ENCODE data around the gene TAF1B.
"Not testable (repeated sequence)": the region's sequence is repeated elsewhere in the genome, so short reads cannot be mapped to it uniquely, and the experiment has no call there.

The TAF1B gene

GRCh38 chr2:9905413-9905812 is 62.1 kb downstream of the TAF1B start:
- Histone ChIP-seq H3K4me3 (ENCODE audit: low read length in 2 of 2) (no peak overlapping the region), H3K36me3 (ENCODE audit: control insufficient read depth in 2 of 2, insufficient read depth in 2 of 2, low read length in 2 of 2) (no peaks in the 10 kb centered on the region), H3K27ac (ENCODE audit: low read depth in 2 of 2, low read length in 2 of 2) (no peak overlapping the region), H3K4me1 (ENCODE audit: control insufficient read depth in 2 of 2, insufficient read depth in 2 of 2, low read length in 2 of 2) (no peaks in the 10 kb centered on the region), H3K9me3 (ENCODE audit: control insufficient read depth in 2 of 2, low read length in 2 of 2) (no peaks in the 10 kb centered on the region), H3K9ac (ENCODE audit: low read depth in 1 of 2, low read length in 2 of 2) (no peak overlapping the region), H3K27me3 (ENCODE audit: control insufficient read depth in 2 of 2, insufficient read depth in 2 of 2, low read length in 2 of 2) (no peaks in the 10 kb centered on the region)

GRCh38 chr2:9907402-9907801 is 64.1 kb downstream of the TAF1B start:
- Histone ChIP-seq H3K9me3 (ENCODE audit: control insufficient read depth in 2 of 2, low read length in 2 of 2) (no peaks in the 10 kb centered on the region), H3K27me3 (ENCODE audit: control insufficient read depth in 2 of 2, insufficient read depth in 2 of 2, low read length in 2 of 2) (no peaks in the 10 kb centered on the region), H3K4me1 (ENCODE audit: control insufficient read depth in 2 of 2, insufficient read depth in 2 of 2, low read length in 2 of 2) (no peaks in the 10 kb centered on the region), H3K27ac (ENCODE audit: low read depth in 2 of 2, low read length in 2 of 2) (no peak overlapping the region), H3K4me3 (ENCODE audit: low read length in 2 of 2) (no peak overlapping the region), H3K36me3 (ENCODE audit: control insufficient read depth in 2 of 2, insufficient read depth in 2 of 2, low read length in 2 of 2) (peaks cover under 1 to 2% of the 10 kb centered on the region in 2 donors), H3K9ac (ENCODE audit: low read depth in 1 of 2, low read length in 2 of 2) (no peak overlapping the region)

- no peak overlapping the region for H3K4me3 ChIP-seq (ENCODE audit: low read length in 2 of 2)
- H3K9ac ChIP-seq (ENCODE audit: low read depth in 1 of 2, low read length in 2 of 2) = no peak overlapping the region
- no peaks in the 10 kb centered on the region for H3K27me3 ChIP-seq (ENCODE audit: control insufficient read depth in 2 of 2, insufficient read depth in 2 of 2, low read length in 2 of 2)
- H3K9me3 ChIP-seq (ENCODE audit: control insufficient read depth in 2 of 2, low read length in 2 of 2) = no peaks in the 10 kb centered on the region
- peaks cover 4 to 5% of the 10 kb centered on the region in 2 donors for H3K36me3 ChIP-seq (ENCODE audit: control insufficient read depth in 2 of 2, insufficient read depth in 2 of 2, low read length in 2 of 2)
- no peaks in the 10 kb centered on the region for H3K4me1 ChIP-seq (ENCODE audit: control insufficient read depth in 2 of 2, insufficient read depth in 2 of 2, low read length in 2 of 2)
- H3K27ac ChIP-seq (ENCODE audit: low read depth in 2 of 2, low read length in 2 of 2) = no peak overlapping the region
These were observed 65.4 kb downstream of the TAF1B start for GRCh38 chr2:9908639-9909038.

GRCh38 chr2:9909106-9909505 is 65.8 kb downstream of the TAF1B start:
- H3K27ac ChIP-seq (ENCODE audit: low read depth in 2 of 2, low read length in 2 of 2) = no peak overlapping the region
- no peaks in the 10 kb centered on the region for H3K9me3 ChIP-seq (ENCODE audit: control insufficient read depth in 2 of 2, low read length in 2 of 2)
- peaks cover 5 to 7% of the 10 kb centered on the region in 2 donors for H3K36me3 ChIP-seq (ENCODE audit: control insufficient read depth in 2 of 2, insufficient read depth in 2 of 2, low read length in 2 of 2)
- no peak overlapping the region for H3K4me3 ChIP-seq (ENCODE audit: low read length in 2 of 2)
- no peaks in the 10 kb centered on the region for H3K4me1 ChIP-seq (ENCODE audit: control insufficient read depth in 2 of 2, insufficient read depth in 2 of 2, low read length in 2 of 2)
- H3K9ac ChIP-seq (ENCODE audit: low read depth in 1 of 2, low read length in 2 of 2) = no peak overlapping the region
- no peaks in the 10 kb centered on the region for H3K27me3 ChIP-seq (ENCODE audit: control insufficient read depth in 2 of 2, insufficient read depth in 2 of 2, low read length in 2 of 2)

- no peak overlapping the region for H3K9ac ChIP-seq (ENCODE audit: low read depth in 1 of 2, low read length in 2 of 2)
- no peak overlapping the region for H3K4me3 ChIP-seq (ENCODE audit: low read length in 2 of 2)
- peaks cover 5 to 10% of the 10 kb centered on the region in 2 donors for H3K36me3 ChIP-seq (ENCODE audit: control insufficient read depth in 2 of 2, insufficient read depth in 2 of 2, low read length in 2 of 2)
- H3K27me3 ChIP-seq (ENCODE audit: control insufficient read depth in 2 of 2, insufficient read depth in 2 of 2, low read length in 2 of 2) = no peaks in the 10 kb centered on the region
- no peak overlapping the region for H3K27ac ChIP-seq (ENCODE audit: low read depth in 2 of 2, low read length in 2 of 2)
- H3K4me1 ChIP-seq (ENCODE audit: control insufficient read depth in 2 of 2, insufficient read depth in 2 of 2, low read length in 2 of 2) = no peaks in the 10 kb centered on the region
- no peaks in the 10 kb centered on the region for H3K9me3 ChIP-seq (ENCODE audit: control insufficient read depth in 2 of 2, low read length in 2 of 2)
These were observed 67.4 kb downstream of the TAF1B start for GRCh38 chr2:9910699-9911098.

- peaks cover 5 to 10% of the 10 kb centered on the region in 2 donors for H3K36me3 ChIP-seq (ENCODE audit: control insufficient read depth in 2 of 2, insufficient read depth in 2 of 2, low read length in 2 of 2)
- no peak overlapping the region for H3K9ac ChIP-seq (ENCODE audit: low read depth in 1 of 2, low read length in 2 of 2)
- no peak overlapping the region for H3K27ac ChIP-seq (ENCODE audit: low read depth in 2 of 2, low read length in 2 of 2)
- H3K4me3 ChIP-seq (ENCODE audit: low read length in 2 of 2) = no peak overlapping the region
- no peaks in the 10 kb centered on the region for H3K9me3 ChIP-seq (ENCODE audit: control insufficient read depth in 2 of 2, low read length in 2 of 2)
- no peaks in the 10 kb centered on the region for H3K27me3 ChIP-seq (ENCODE audit: control insufficient read depth in 2 of 2, insufficient read depth in 2 of 2, low read length in 2 of 2)
- no peaks in the 10 kb centered on the region for H3K4me1 ChIP-seq (ENCODE audit: control insufficient read depth in 2 of 2, insufficient read depth in 2 of 2, low read length in 2 of 2)
These were observed 69.2 kb downstream of the TAF1B start for GRCh38 chr2:9912468-9912867.

GRCh38 chr2:9914384-9915065 is 71.3 kb downstream of the TAF1B start:
- Histone ChIP-seq H3K4me1 (ENCODE audit: control insufficient read depth in 2 of 2, insufficient read depth in 2 of 2, low read length in 2 of 2) (no peaks in the 10 kb centered on the region), H3K4me3 (ENCODE audit: low read length in 2 of 2) (no peak overlapping the region), H3K27ac (ENCODE audit: low read depth in 2 of 2, low read length in 2 of 2) (no peak overlapping the region), H3K36me3 (ENCODE audit: control insufficient read depth in 2 of 2, insufficient read depth in 2 of 2, low read length in 2 of 2) (peaks cover 5 to 10% of the 10 kb centered on the region in 2 donors), H3K9ac (ENCODE audit: low read depth in 1 of 2, low read length in 2 of 2) (no peak overlapping the region), H3K27me3 (ENCODE audit: control insufficient read depth in 2 of 2, insufficient read depth in 2 of 2, low read length in 2 of 2) (no peaks in the 10 kb centered on the region), H3K9me3 (ENCODE audit: control insufficient read depth in 2 of 2, low read length in 2 of 2) (no peaks in the 10 kb centered on the region)

- Histone ChIP-seq H3K36me3 (ENCODE audit: control insufficient read depth in 2 of 2, insufficient read depth in 2 of 2, low read length in 2 of 2) (peaks cover 0 to 10% of the 10 kb centered on the region in 2 donors), H3K9ac (ENCODE audit: low read depth in 1 of 2, low read length in 2 of 2) (no peak overlapping the region), H3K9me3 (ENCODE audit: control insufficient read depth in 2 of 2, low read length in 2 of 2) (no peaks in the 10 kb centered on the region), H3K27ac (ENCODE audit: low read depth in 2 of 2, low read length in 2 of 2) (no peak overlapping the region), H3K4me1 (ENCODE audit: control insufficient read depth in 2 of 2, insufficient read depth in 2 of 2, low read length in 2 of 2) (no peaks in the 10 kb centered on the region), H3K27me3 (ENCODE audit: control insufficient read depth in 2 of 2, insufficient read depth in 2 of 2, low read length in 2 of 2) (no peaks in the 10 kb centered on the region), H3K4me3 (ENCODE audit: low read length in 2 of 2) (no peak overlapping the region)
These were observed 75.0 kb downstream of the TAF1B start for GRCh38 chr2:9918275-9918674.

- no peak overlapping the region for H3K27ac ChIP-seq (ENCODE audit: low read depth in 2 of 2, low read length in 2 of 2)
These were observed 76.2 kb downstream of the TAF1B start for GRCh38 chr2:9919512-9919911.

GRCh38 chr2:9927020-9927419 is 83.7 kb downstream of the TAF1B start:
- H3K4me1 ChIP-seq (ENCODE audit: control insufficient read depth in 2 of 2, insufficient read depth in 2 of 2, low read length in 2 of 2); H3K9ac ChIP-seq (ENCODE audit: low read depth in 1 of 2, low read length in 2 of 2); H3K27ac ChIP-seq (ENCODE audit: low read depth in 2 of 2, low read length in 2 of 2): not testable (repeated sequence)

More at GRCh38 chr2:9919512-9919911, 76.2 kb downstream of the TAF1B start:
- Histone ChIP-seq H3K9ac (ENCODE audit: low read depth in 1 of 2, low read length in 2 of 2) (no peak overlapping the region), H3K9me3 (ENCODE audit: control insufficient read depth in 2 of 2, low read length in 2 of 2) (no peaks in the 10 kb centered on the region), H3K27me3 (ENCODE audit: control insufficient read depth in 2 of 2, insufficient read depth in 2 of 2, low read length in 2 of 2) (no peaks in the 10 kb centered on the region), H3K36me3 (ENCODE audit: control insufficient read depth in 2 of 2, insufficient read depth in 2 of 2, low read length in 2 of 2) (peaks cover 0 to 10% of the 10 kb centered on the region in 2 donors), H3K4me1 (ENCODE audit: control insufficient read depth in 2 of 2, insufficient read depth in 2 of 2, low read length in 2 of 2) (no peaks in the 10 kb centered on the region), H3K4me3 (ENCODE audit: low read length in 2 of 2) (no peak overlapping the region)

More at GRCh38 chr2:9927020-9927419, 83.7 kb downstream of the TAF1B start:
- not testable (repeated sequence) for H3K27me3 ChIP-seq (ENCODE audit: control insufficient read depth in 2 of 2, insufficient read depth in 2 of 2, low read length in 2 of 2); H3K4me3 ChIP-seq (ENCODE audit: low read length in 2 of 2); H3K9me3 ChIP-seq (ENCODE audit: control insufficient read depth in 2 of 2, low read length in 2 of 2); H3K36me3 ChIP-seq (ENCODE audit: control insufficient read depth in 2 of 2, insufficient read depth in 2 of 2, low read length in 2 of 2)

Measured in mucosa of rectum (tissue), 2 donors.